SIG-M5 treated with dmso at 0.1 percent for 504 hours (cell line): ENCODE data around the gene EYA2.
A peak's percentile ranks its signal among the peaks of the same experiment; 100 is the strongest.

Experiments used
- DNase-seq: peaks from one replicate; lab custom pipeline; 2025; ENCODE audit not compliant: unreplicated experiment; lab: John Stamatoyannopoulos, UW

Gene EYA2

DNA sequence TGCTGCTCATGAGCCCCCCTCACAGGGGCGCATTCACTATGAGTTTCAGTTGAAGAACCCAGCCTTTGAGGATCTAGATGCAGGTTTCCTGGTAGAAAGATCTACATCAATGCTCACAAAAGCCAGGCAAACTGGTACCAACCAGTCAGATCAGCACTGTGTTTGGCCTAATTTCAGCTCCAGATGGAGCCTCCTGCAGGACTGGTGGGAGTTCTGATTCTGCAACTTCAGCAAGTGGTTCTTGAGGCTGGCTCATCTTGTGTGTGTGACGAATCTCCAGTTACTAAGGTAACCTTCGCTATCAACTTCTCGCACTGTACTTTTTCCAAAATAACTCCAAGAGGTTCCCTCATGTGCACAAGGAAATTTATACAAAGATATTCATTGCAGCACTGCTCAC is 343.1 kb downstream of the EYA2 start:
- DNase-seq: peak; percentile 53
